ENCODE data around the gene TM9SF1. TPM values are rescaled to one million over a fixed set of nuclear protein-coding genes. Genes with fewer than 3 reads are reported as not detected.
A peak's percentile ranks its signal among the peaks of the same experiment; 100 is the strongest.

The TM9SF1 gene
- total and polyA plus RNA-seq, 9 of the 15 experiments (the other 6 are each of a cell fraction or from before 2014, with no cell fraction given), result 5.3 to 20.3 (median 11.8) TPM

GRCh38 chr14:24141097-24141880 lies 54.0 kb downstream of the TM9SF1 start, which contains the start of gene EMC9 (continued):
- TF ChIP-seq REST (IDR thresholded peaks at IDR 0.05; ENCODE audit: borderline replicate concordance) (peak; percentile 61), REST (CRISPR knock-in tag; IDR thresholded peaks at IDR 0.05; ENCODE audit: low read depth) (0 out of 2 replicates have a peak, but pooled peaks have one; percentile 28), GATAD2A (IDR thresholded peaks at IDR 0.05) (no peak), SRSF1 (IDR thresholded peaks at IDR 0.05; ENCODE audit: low read depth, low read length) (no peak), SIN3A (IDR thresholded peaks at IDR 0.05; ENCODE audit: borderline replicate concordance in 2 of 2, control insufficient read depth in 1 of 2, low read depth in 2 of 2, low read length in 2 of 2) (peak in 1 of 2 experiments; percentile 21; a peak in 1 of 4 replicates), CBX1 (IDR thresholded peaks at IDR 0.05; ENCODE audit: low read depth) (no peak), ZNF24 (IDR thresholded peaks at IDR 0.05) (no peak), GATA2 (CRISPR knock-in tag; IDR thresholded peaks at IDR 0.05) (no peak), HSF4 (CRISPR knock-in tag; IDR thresholded peaks at IDR 0.05; ENCODE audit: borderline replicate concordance) (no peak), POLR2G (IDR thresholded peaks at IDR 0.05; ENCODE audit: low read depth, low read length) (peak; percentile 93)
- TF ChIP-seq, protein P1, sequence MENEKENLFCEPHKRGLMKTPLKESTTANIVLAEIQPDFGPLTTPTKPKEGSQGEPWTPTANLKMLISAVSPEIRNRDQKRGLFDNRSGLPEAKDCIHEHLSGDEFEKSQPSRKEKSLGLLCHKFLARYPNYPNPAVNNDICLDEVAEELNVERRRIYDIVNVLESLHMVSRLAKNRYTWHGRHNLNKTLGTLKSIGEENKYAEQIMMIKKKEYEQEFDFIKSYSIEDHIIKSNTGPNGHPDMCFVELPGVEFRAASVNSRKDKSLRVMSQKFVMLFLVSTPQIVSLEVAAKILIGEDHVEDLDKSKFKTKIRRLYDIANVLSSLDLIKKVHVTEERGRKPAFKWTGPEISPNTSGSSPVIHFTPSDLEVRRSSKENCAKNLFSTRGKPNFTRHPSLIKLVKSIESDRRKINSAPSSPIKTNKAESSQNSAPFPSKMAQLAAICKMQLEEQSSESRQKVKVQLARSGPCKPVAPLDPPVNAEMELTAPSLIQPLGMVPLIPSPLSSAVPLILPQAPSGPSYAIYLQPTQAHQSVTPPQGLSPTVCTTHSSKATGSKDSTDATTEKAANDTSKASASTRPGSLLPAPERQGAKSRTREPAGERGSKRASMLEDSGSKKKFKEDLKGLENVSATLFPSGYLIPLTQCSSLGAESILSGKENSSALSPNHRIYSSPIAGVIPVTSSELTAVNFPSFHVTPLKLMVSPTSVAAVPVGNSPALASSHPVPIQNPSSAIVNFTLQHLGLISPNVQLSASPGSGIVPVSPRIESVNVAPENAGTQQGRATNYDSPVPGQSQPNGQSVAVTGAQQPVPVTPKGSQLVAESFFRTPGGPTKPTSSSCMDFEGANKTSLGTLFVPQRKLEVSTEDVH (IDR thresholded peaks at IDR 0.05; ENCODE audit: low read depth, partially characterized antibody), result no peak
